Prostate gland (tissue), 2 donors: ENCODE measurements around the gene FAM131A. TPM values are rescaled to one million over a fixed set of nuclear protein-coding genes. Genes with fewer than 3 reads are reported as not detected.

Experiments
- DNase-seq: peaks from one replicate; pipeline ENCODE4 v3.0.0-alpha.2; 2019; ENCODE audit warnings: low spot score
- H3K27ac ChIP-seq, 2 donors: fragments of 200-600 bp; sonication (generic); 2 replicates each; pipeline ENCODE4 v1.5.1; 2017 to 2019
- H3K27me3 ChIP-seq: fragments of 200-600 bp; sonication (generic); replicated peaks from 2 replicates; pipeline ENCODE4 v1.5.1; 2019; ENCODE audit not compliant: insufficient read depth
- H3K36me3 ChIP-seq, 2 donors: fragments of 200-600 bp; sonication (generic); 1 replicate in 1 of 2; 2 replicates in 1 of 2; pipeline versions ENCODE4 v1.5.1 to v1.8.1; 2017 to 2019
- H3K4me1 ChIP-seq: fragments of 200-600 bp; sonication (generic); replicated peaks from 2 replicates; pipeline ENCODE4 v1.5.1; 2019
- H3K4me3 ChIP-seq, 2 donors: fragments of 200-600 bp; sonication (generic); 2 replicates each; pipeline ENCODE4 v1.5.1; 2017 to 2019
- H3K9me3 ChIP-seq: fragments of 200-600 bp; sonication (generic); 2 replicates; pipeline ENCODE4 v1.5.1; 2017
- CTCF ChIP-seq, 4 experiments: fragments of 200-600 bp in 2 of 4; fragments of 450-650 bp in 2 of 4; sonication (generic) in 2 of 4; IDR thresholded peaks; 1 replicate in 3 of 4; 2 replicates in 1 of 4; pipeline ENCODE4 v1.5.1; 2016 to 2019; ENCODE audit warnings: antibody characterized with exemption in 4 of 4, mild to moderate bottlenecking in 2 of 4, moderate library complexity in 2 of 4
- POLR2A ChIP-seq: fragments of 450-650 bp; IDR thresholded peaks from one replicate; pipeline ENCODE4 v1.6.1; 2016; ENCODE audit warnings: antibody characterized with exemption, mild to moderate bottlenecking
- POLR2AphosphoS5 ChIP-seq: sonication (generic); formaldehyde crosslinking; IDR thresholded peaks from one replicate; pipeline ENCODE4 v1.6.1; 2017; ENCODE audit warnings: antibody characterized with exemption
- WGBS: methylation state at CpG from one replicate; pipeline ENCODE4 v1.1.5; 2018; 5-methylcytosine and 5-hydroxymethylcytosine counted together
- intact Hi-C: fragments of 100-400 bp; cut with DNase I; formaldehyde crosslinking; loops from one replicate; pipeline ENCODE4 v1.14.2; 2022
- total RNA-seq, 2 donors: library from RNA; depleted of rRNA; stranded (reverse); fragments of >200 nt; gene quantifications; one replicate each; pipeline ENCODE4 v1.1.0, GENCODE V29; 2016

FAM131A gene
- total RNA-seq, 2 donors from 2014 or later = 22.0 to 71.0 TPM

GRCh38 chr3:184315871-184316661 is 21.3 kb upstream of the FAM131A start:
- WGBS = 17% methylated on average over 15 of the region's 16 CpGs
- H3K4me3 ChIP-seq = peak overlapping the region; percentile 59 to 67
- intact Hi-C loops = loop anchor here (2.0 to 5.0 kb wide), 2 partner anchors 17 to 46 kb away; partner anchors contain the start of genes CLCN2, POLR2H and PSMD2
- peaks cover 25% of the 10 kb centered on the region for H3K4me1 ChIP-seq
- no peak for TF ChIP-seq POLR2A
- no peak for TF ChIP-seq POLR2AphosphoS5
- TF ChIP-seq CTCF (IDR thresholded peaks at IDR 0.05) = no peak
- peaks cover under 1 to 4% of the 10 kb centered on the region in 2 donors for H3K36me3 ChIP-seq
- H3K27ac ChIP-seq = peak overlapping the region; percentile 93 to 96
- no peaks in the 10 kb centered on the region for H3K9me3 ChIP-seq
- H3K27me3 ChIP-seq = no peaks in the 10 kb centered on the region
- DNase-seq = no peak

- intact Hi-C loops = loop anchor here (5.0 kb wide), 1 partner anchor 46 kb away; the partner anchor contains the start of genes CLCN2 and POLR2H
- Histone ChIP-seq H3K27me3 (no peaks in the 10 kb centered on the region), H3K9me3 (no peaks in the 10 kb centered on the region), H3K4me3 (peak overlapping the region; percentile 59 to 67), H3K36me3 (peaks cover 8 to 12% of the 10 kb centered on the region in 2 donors), H3K4me1 (peaks cover 25% of the 10 kb centered on the region), H3K27ac (peak overlapping the region; percentile 93 to 96)
- TF ChIP-seq POLR2AphosphoS5 (no peak), POLR2A (no peak), CTCF (IDR thresholded peaks at IDR 0.05) (no peak)
- 72% methylated on average over 7 of the region's 7 CpGs for WGBS
- no peak for DNase-seq
Measured at GRCh38 chr3:184316792-184317191, 20.6 kb upstream of the FAM131A start.

DNA sequence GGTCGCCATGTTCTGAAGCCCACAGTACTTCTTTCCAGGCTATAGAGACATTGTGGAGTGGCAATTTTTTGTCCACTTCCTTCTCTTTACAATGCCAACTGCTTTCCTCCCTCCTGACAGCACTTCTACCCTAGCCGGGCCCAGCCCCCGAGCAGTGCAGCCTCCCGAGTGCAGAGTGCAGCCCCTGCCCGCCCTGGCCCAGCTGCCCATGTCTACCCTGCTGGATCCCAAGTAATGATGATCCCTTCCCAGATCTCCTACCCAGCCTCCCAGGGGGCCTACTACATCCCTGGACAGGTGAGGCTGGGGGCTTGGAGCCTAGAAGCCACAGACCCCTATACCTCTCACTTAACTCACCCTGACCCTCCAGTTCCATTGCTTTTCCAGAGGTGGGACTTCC is 20.2 kb upstream of the FAM131A start:
- Histone ChIP-seq H3K27ac (peak overlapping the region; percentile 7 to 93), H3K27me3 (no peaks in the 10 kb centered on the region), H3K9me3 (no peaks in the 10 kb centered on the region), H3K4me1 (peaks cover 25% of the 10 kb centered on the region), H3K4me3 (no peak overlapping the region), H3K36me3 (peaks cover 12 to 16% of the 10 kb centered on the region in 2 donors)
- DNase-seq = no peak
- intact Hi-C loops = loop anchor here (5.0 kb wide), 1 partner anchor 45 kb away; the partner anchor contains the start of genes CLCN2 and POLR2H
- TF ChIP-seq POLR2A = no peak
- TF ChIP-seq CTCF (IDR thresholded peaks at IDR 0.05) = no peak
- no peak for TF ChIP-seq POLR2AphosphoS5
- 65% methylated on average over 5 of the region's 5 CpGs for WGBS

DNA sequence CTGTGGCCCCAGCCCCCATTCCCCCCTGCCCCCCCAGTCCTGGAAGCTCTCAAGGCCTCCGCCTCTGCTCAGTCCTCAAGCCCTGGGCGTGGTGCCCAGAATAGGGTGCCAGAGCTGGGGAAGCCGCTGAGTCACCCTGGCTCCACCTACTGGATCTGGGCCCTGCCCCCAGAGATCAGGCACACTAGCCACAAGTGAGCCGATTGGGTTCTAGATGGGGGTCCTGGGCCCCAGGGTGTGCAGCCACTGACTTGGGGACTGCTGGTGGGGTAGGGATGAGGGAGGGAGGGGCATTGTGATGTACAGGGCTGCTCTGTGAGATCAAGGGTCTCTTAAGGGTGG is 17.3 kb upstream of the FAM131A start:
- Histone ChIP-seq H3K27ac (peak overlapping the region; percentile 92 to 93), H3K4me1 (peaks cover 25% of the 10 kb centered on the region), H3K27me3 (no peaks in the 10 kb centered on the region), H3K9me3 (no peaks in the 10 kb centered on the region), H3K36me3 (peaks cover 38 to 42% of the 10 kb centered on the region in 2 donors), H3K4me3 (peak overlapping the region in 1 of 2 donors; percentile 31)
- intact Hi-C loops = no loop called here
- DNase-seq = peak; percentile 98
- WGBS = 0% methylated on average over 2 of the region's 4 CpGs
- peak; percentile 88 for TF ChIP-seq POLR2AphosphoS5
- no peak for TF ChIP-seq POLR2A
- peak in 2 of 4 experiments; percentile 17 to 19 for TF ChIP-seq CTCF (IDR thresholded peaks at IDR 0.05)

GRCh38 chr3:184321666-184322065 is 15.7 kb upstream of the FAM131A start:
- WGBS = 74% methylated on average over 5 of the region's 5 CpGs
- TF ChIP-seq CTCF (IDR thresholded peaks at IDR 0.05) = no peak
- intact Hi-C loops = no loop called here
- peaks cover 19% of the 10 kb centered on the region for H3K4me1 ChIP-seq
- H3K27me3 ChIP-seq = no peaks in the 10 kb centered on the region
- H3K4me3 ChIP-seq = no peak overlapping the region
- peaks cover 54 to 58% of the 10 kb centered on the region in 2 donors for H3K36me3 ChIP-seq
- H3K9me3 ChIP-seq = no peaks in the 10 kb centered on the region
- no peak overlapping the region for H3K27ac ChIP-seq
- no peak for DNase-seq
